Adrenal gland (tissue), 5 donors: ENCODE results near the gene APH1A.

ENCODE experiments used
- CTCF ChIP-seq, 6 experiments: fragments of 450-650 bp in 4 of 6; fragments of 200-600 bp in 2 of 6; sonication (generic) in 1 of 6; IDR thresholded peaks; 1 replicate in 5 of 6; 2 replicates in 1 of 6; pipeline versions ENCODE4 v1.5.1 to v1.8.0; 2016 to 2021; ENCODE audit warnings: antibody characterized with exemption in 6 of 6, mild to moderate bottlenecking in 2 of 6, moderate library complexity in 1 of 6
- POLR2A ChIP-seq, 2 donors: fragments of 450-650 bp; IDR thresholded peaks; one replicate each; pipeline ENCODE4 v1.6.1; 2017; ENCODE audit warnings: antibody characterized with exemption in 2 of 2, mild to moderate bottlenecking in 2 of 2, moderate library complexity in 1 of 2
- donor health status: DM: no; HTN: no; CAD: no.

- no peak for TF ChIP-seq CTCF (IDR thresholded peaks at IDR 0.05)
- no peak for TF ChIP-seq POLR2A (IDR thresholded peaks at IDR 0.05)
Measured at GRCh38 chr1:150256554-150257341, 12.1 kb downstream of the APH1A start.
